GM04503 (cell line): Measurements from ENCODE around the gene ZNF837.
"Not testable (repeated sequence)": the region's sequence is repeated elsewhere in the genome, so short reads cannot be mapped to it uniquely, and the experiment has no call there.

Experiments used
- DNase-seq: peaks from one replicate; pipeline ENCODE4 v3.0.0-alpha.2; 2012; ENCODE audit warnings: low read depth

ZNF837 gene

GRCh38 chr19:58395979-58396627, 15.3 kb upstream of the ZNF837 start:
- no peak for DNase-seq

GRCh38 chr19:58395220-58395978, 14.6 kb upstream of the ZNF837 start, which contains the start of gene RNF225:
Gene RNF225, plus strand, starts transcription at chr19:58395656. Its CDS starts 434 bp downstream, at chr19:58396090.
- no peak for DNase-seq

GRCh38 chr19:58394821-58395219, 14.0 kb upstream of the ZNF837 start:
- DNase-seq = no peak

GRCh38 chr19:58393725-58394033, 12.8 kb upstream of the ZNF837 start:
- no peak for DNase-seq

GRCh38 chr19:58392945-58393724, 12.3 kb upstream of the ZNF837 start:
- DNase-seq = no peak

GRCh38 chr19:58388175-58388526, 7.3 kb upstream of the ZNF837 start:
- no peak for DNase-seq

GRCh38 chr19:58387338-58388174, 6.7 kb upstream of the ZNF837 start:
- DNase-seq = no peak

- peak; percentile 87 for DNase-seq
Observed at GRCh38 chr19:58386576-58387337, 5.9 kb upstream of the ZNF837 start, which contains the start of gene RPS5. Gene RPS5, plus strand, starts transcription at chr19:58387269. Its CDS starts 869 bp downstream, at chr19:58388138.

GRCh38 chr19:58385891-58386575, 5.2 kb upstream of the ZNF837 start:
- no peak for DNase-seq

- no peak for DNase-seq
Observed at GRCh38 chr19:58385313-58385890, 4.6 kb upstream of the ZNF837 start.

- DNase-seq = no peak
Observed at GRCh38 chr19:58382997-58383603, 2.3 kb upstream of the ZNF837 start.

GRCh38 chr19:58381460-58382212, 806 bp upstream of the ZNF837 start:
- no peak for DNase-seq

GRCh38 chr19:58380037-58380661, 681 bp downstream of the ZNF837 start:
- no peak for DNase-seq

- DNase-seq = no peak
Observed at GRCh38 chr19:58379246-58379645, 1.6 kb downstream of the ZNF837 start.

- not testable (repeated sequence) for DNase-seq
Observed at GRCh38 chr19:58376724-58377123, 4.1 kb downstream of the ZNF837 start.

GRCh38 chr19:58374200-58374599, 6.6 kb downstream of the ZNF837 start:
- no peak for DNase-seq

GRCh38 chr19:58372311-58373133, 8.3 kb downstream of the ZNF837 start:
- no peak for DNase-seq
